NOMO-1 (cell line): ENCODE measurements around the gene CRYGN.

ENCODE experiments used
- DNase-seq, 2 experiments: peaks; one replicate each; lab custom pipeline; 2025; ENCODE audit not compliant: unreplicated experiment in 2 of 2; lab: John Stamatoyannopoulos, UW

Gene CRYGN

DNA sequence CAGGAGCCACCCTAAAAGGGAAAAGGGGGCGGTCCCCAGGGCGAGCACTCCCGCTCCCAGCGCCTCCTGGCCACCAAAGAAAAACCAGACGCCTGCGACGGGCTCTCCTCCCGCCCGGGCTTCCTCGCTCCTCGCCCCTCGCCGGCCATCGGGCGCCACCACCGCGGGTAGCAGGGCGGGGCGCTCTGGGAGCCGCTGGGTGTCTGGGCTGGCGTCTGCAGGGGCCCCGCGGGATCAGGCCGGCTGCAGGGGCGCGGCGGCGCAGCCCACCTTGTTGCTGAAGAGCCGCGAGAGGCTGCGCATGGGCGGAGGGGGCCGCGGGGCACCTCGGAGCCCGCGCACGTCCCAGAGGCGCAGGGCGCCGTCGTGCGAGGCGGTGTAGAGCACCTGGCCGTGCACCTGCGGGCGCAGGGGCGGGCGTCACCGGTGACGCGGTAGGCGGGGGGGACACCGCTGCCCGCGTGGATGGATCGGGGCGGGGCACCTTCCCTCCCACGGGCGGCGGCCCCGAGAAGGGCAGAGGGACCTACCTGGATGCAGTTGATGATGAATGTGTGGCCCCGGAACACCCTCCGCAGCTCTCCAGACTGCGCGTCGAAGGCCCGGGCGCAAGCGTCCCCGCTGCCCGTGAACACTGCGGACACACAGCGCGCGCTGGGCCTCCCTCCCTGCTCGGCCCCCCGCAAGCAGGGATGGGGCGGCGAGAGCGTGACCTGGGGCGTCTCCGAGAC lies 58.4 kb downstream of the CRYGN start:
- DNase-seq: no peak

- peak; percentile 48 to 49 for DNase-seq
These were observed 58.9 kb downstream of the CRYGN start for GRCh38 chr7:151381098-151381347.

- DNase-seq: no peak
These were observed 59.5 kb downstream of the CRYGN start for GRCh38 chr7:151380199-151381097.

GRCh38 chr7:151379534-151380198 lies 60.3 kb downstream of the CRYGN start:
- no peak for DNase-seq

DNA sequence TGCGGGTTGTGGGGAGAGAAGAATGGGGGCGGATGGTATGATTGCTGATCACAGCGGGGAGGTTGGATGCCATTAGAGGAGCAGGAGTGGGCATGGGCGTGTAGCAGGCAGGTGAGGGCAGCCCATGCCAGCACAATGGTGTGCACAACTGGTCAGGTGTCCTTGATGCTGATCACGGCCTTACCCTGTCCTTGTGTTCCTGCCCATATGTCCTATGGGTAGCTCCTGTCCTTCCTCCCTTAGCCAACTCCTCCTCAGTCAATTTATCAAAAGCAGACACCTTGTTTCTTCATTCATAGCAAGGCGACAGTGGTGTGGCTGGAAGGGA lies 60.8 kb downstream of the CRYGN start:
- DNase-seq: no peak
